GM23338 (cell line): Measurements from ENCODE around the gene EVC. TPM values are rescaled to one million over a fixed set of nuclear protein-coding genes. Genes with fewer than 3 reads are reported as not detected.

Experiments used
- ATAC-seq: fragments of 200-7000 bp; cut with Tn5 transposase; 3 replicates; pipeline ENCODE4 v1.9.1; 2020
- DNase-seq: peaks from one replicate; pipeline ENCODE4 v3.0.0-alpha.2; 2015; ENCODE audit warnings: low spot score
- H2AFZ ChIP-seq: fragments of 200-600 bp; sonication (generic); 2 replicates; pipeline ENCODE4 v1.8.0; 2016; ENCODE audit warnings: antibody characterized with exemption, mild to moderate bottlenecking, moderate library complexity
- H3F3A ChIP-seq: fragments of 200-600 bp; sonication (generic); replicated peaks from 2 replicates; pipeline ENCODE4 v1.8.0; 2017; ENCODE audit warnings: antibody characterized with exemption, mixed run types, low read depth
- H3K27ac ChIP-seq: fragments of 200-600 bp; sonication (generic); 2 replicates; pipeline ENCODE4 v1.6.1; 2016; ENCODE audit warnings: low read depth
- H3K27me3 ChIP-seq: fragments of 200-600 bp; sonication (generic); 2 replicates; pipeline ENCODE4 v1.8.0; 2016; ENCODE audit warnings: mild to moderate bottlenecking, mixed run types, moderate library complexity; ENCODE audit not compliant: insufficient read depth
- H3K36me3 ChIP-seq: fragments of 200-600 bp; sonication (generic); 2 replicates; pipeline ENCODE4 v1.8.0; 2016; ENCODE audit warnings: mild to moderate bottlenecking; ENCODE audit not compliant: insufficient read depth
- H3K4me1 ChIP-seq: fragments of 200-600 bp; sonication (generic); 2 replicates; pipeline ENCODE4 v1.8.0; 2016; ENCODE audit warnings: mild to moderate bottlenecking, moderate library complexity; ENCODE audit not compliant: insufficient read depth
- H3K4me2 ChIP-seq: fragments of 200-600 bp; sonication (generic); 2 replicates; pipeline ENCODE4 v1.7.1; 2017; ENCODE audit warnings: mixed run types
- H3K4me3 ChIP-seq: fragments of 200-600 bp; sonication (generic); 2 replicates; pipeline ENCODE4 v1.6.1; 2016; ENCODE audit warnings: mixed run types
- H3K79me2 ChIP-seq: fragments of 200-600 bp; sonication (generic); replicated peaks from 2 replicates; pipeline ENCODE4 v1.8.0; 2017; ENCODE audit warnings: mild to moderate bottlenecking; ENCODE audit not compliant: insufficient read depth
- H3K9me2 ChIP-seq: fragments of 200-600 bp; sonication (generic); 2 replicates; pipeline ENCODE4 v1.8.0; 2017; ENCODE audit not compliant: insufficient read depth
- H4K20me1 ChIP-seq: fragments of 200-600 bp; sonication (generic); replicated peaks from 2 replicates; pipeline ENCODE4 v1.8.0; 2017; ENCODE audit warnings: mild to moderate bottlenecking; ENCODE audit not compliant: insufficient read depth
- H3K27ac Mint-ChIP-seq: 2 replicates; pipeline ENCODE4 v1.8.0; 2020; ENCODE audit warnings: inconsistent platforms, mild to moderate bottlenecking, moderate library complexity, mixed read lengths
- H3K27me3 Mint-ChIP-seq: 3 replicates; pipeline ENCODE4 v1.8.0; 2022; ENCODE audit warnings: low read depth, mild to moderate bottlenecking, moderate library complexity, mixed read lengths, inconsistent platforms; ENCODE audit not compliant: insufficient read depth, poor library complexity
- H3K36me3 Mint-ChIP-seq: 3 replicates; pipeline ENCODE4 v1.8.0; 2021; ENCODE audit warnings: low read depth, mild to moderate bottlenecking, inconsistent platforms, moderate library complexity, mixed read lengths
- H3K4me1 Mint-ChIP-seq: 3 replicates; pipeline ENCODE4 v1.8.0; 2020; ENCODE audit warnings: mild to moderate bottlenecking, inconsistent platforms, mixed read lengths
- H3K4me3 Mint-ChIP-seq: 3 replicates; pipeline ENCODE4 v1.8.0; 2021; ENCODE audit warnings: moderate library complexity, mild to moderate bottlenecking, inconsistent platforms, mixed read lengths
- H3K9me3 Mint-ChIP-seq: 3 replicates; pipeline ENCODE4 v1.8.0; 2020; ENCODE audit warnings: moderate library complexity, mild to moderate bottlenecking, inconsistent platforms, mixed read lengths
- EZH2 ChIP-seq: fragments of 200-600 bp; sonication (generic); IDR thresholded peaks from one replicate; pipeline ENCODE4 v1.8.0; 2017; ENCODE audit warnings: antibody characterized with exemption, mild to moderate bottlenecking, low read depth; ENCODE audit not compliant: unreplicated experiment
- JUNB ChIP-seq: IDR thresholded peaks from one replicate; pipeline ENCODE4 v1.6.1; 2016; ENCODE audit warnings: antibody characterized with exemption; ENCODE audit not compliant: unreplicated experiment
- NANOG ChIP-seq: IDR thresholded peaks from 2 replicates; pipeline ENCODE4 v1.6.1; 2016; ENCODE audit warnings: antibody characterized with exemption, borderline replicate concordance
- POLR2AphosphoS5 ChIP-seq: IDR thresholded peaks from 2 replicates; pipeline ENCODE4 v1.6.1; 2016; ENCODE audit warnings: antibody characterized with exemption, low read depth
- STAT1 ChIP-seq: IDR thresholded peaks from one replicate; pipeline ENCODE4 v1.6.1; 2016; ENCODE audit warnings: antibody characterized with exemption; ENCODE audit not compliant: unreplicated experiment
- ZNF114 ChIP-seq: fragments of 250-450 bp; sonication (Bioruptor Pico); IDR thresholded peaks from 2 replicates; pipeline ENCODE4 v1.5.0; 2020; ENCODE audit warnings: mild to moderate bottlenecking, moderate library complexity
- polyA plus RNA-seq: library from polyadenylated mRNA; unstranded; fragments of >200 nt; fragmentation: Nextera tagmentation; extraction: Ambion mirVana; gene quantifications from 2 replicates; pipeline ENCODE4 v1.2.1, GENCODE V29; 2016
- total RNA-seq: library from RNA; depleted of rRNA; stranded (reverse); fragments of >200 nt; shearing (Covaris generic); gene quantifications from 2 replicates; pipeline ENCODE4 v1.2.3, GENCODE V29; 2014
- TF ChIP-seq, protein P1 (sequence below): IDR thresholded peaks from 2 replicates; pipeline ENCODE4 v1.6.1; 2016; ENCODE audit warnings: antibody characterized with exemption

EVC gene
- total and polyA plus RNA-seq, 2 experiments from 2014 or later: 1.7 to 12.8 TPM

GRCh38 chr4:5705647-5706320, 5.2 kb upstream of the EVC start:
- H3K27me3 Mint-ChIP-seq: peaks cover 22% of the 10 kb centered on the region
- H3K4me3 Mint-ChIP-seq: no peak overlapping the region
- Histone ChIP-seq H3K4me1 (peaks cover 8% of the 10 kb centered on the region; the same call in 1 of the 2 replicates), H3F3A (no peaks in the 10 kb centered on the region), H3K4me2 (no peak overlapping the region), H4K20me1 (no peaks in the 10 kb centered on the region; the same call in 1 of the 2 replicates), H3K27ac (no peak overlapping the region), H3K9me2 (no peaks in the 10 kb centered on the region), H3K79me2 (0 out of 2 replicates have a peak, but pooled peaks cover 5% of the 10 kb centered on the region), H2AFZ (no peak overlapping the region), H3K4me3 (no peak overlapping the region), H3K27me3 (peaks cover 12% of the 10 kb centered on the region; the same call in 1 of the 2 replicates), H3K36me3 (no peaks in the 10 kb centered on the region; the same call in 1 of the 2 replicates)
- DNase-seq (no peak), ATAC-seq (no peak)
- H3K36me3 Mint-ChIP-seq: peaks cover 27% of the 10 kb centered on the region
- H3K27ac Mint-ChIP-seq: no peak overlapping the region
- TF ChIP-seq NANOG (no peak), ZNF114 (CRISPR knock-in tag) (no peak)
- H3K9me3 Mint-ChIP-seq: peaks cover 22% of the 10 kb centered on the region
- peaks cover 17% of the 10 kb centered on the region for H3K4me1 Mint-ChIP-seq

GRCh38 chr4:5706486-5707290, 4.3 kb upstream of the EVC start:
- Histone ChIP-seq H3F3A (no peaks in the 10 kb centered on the region), H3K4me2 (no peak overlapping the region), H3K27ac (no peak overlapping the region), H3K27me3 (peaks cover 14% of the 10 kb centered on the region), H4K20me1 (no peaks in the 10 kb centered on the region; the same call in 1 of the 2 replicates), H3K9me2 (no peaks in the 10 kb centered on the region), H2AFZ (no peak overlapping the region), H3K4me3 (no peak overlapping the region), H3K36me3 (no peaks in the 10 kb centered on the region; the same call in 1 of the 2 replicates), H3K4me1 (peaks cover 8% of the 10 kb centered on the region; the same call in 1 of the 2 replicates), H3K79me2 (0 out of 2 replicates have a peak, but pooled peaks cover 5% of the 10 kb centered on the region)
- Mint-ChIP-seq H3K27me3 (peaks cover 26% of the 10 kb centered on the region), H3K4me1 (peaks cover 17% of the 10 kb centered on the region), H3K4me3 (peak overlapping the region; percentile 69), H3K27ac (no peak overlapping the region), H3K9me3 (peaks cover 22% of the 10 kb centered on the region), H3K36me3 (peaks cover 24% of the 10 kb centered on the region)
- ATAC-seq (no peak), DNase-seq (no peak)
- TF ChIP-seq JUNB: no peak
- no peak for TF ChIP-seq NANOG
- no peak for TF ChIP-seq EZH2
- TF ChIP-seq ZNF114 (CRISPR knock-in tag): no peak
- TF ChIP-seq, protein P1, sequence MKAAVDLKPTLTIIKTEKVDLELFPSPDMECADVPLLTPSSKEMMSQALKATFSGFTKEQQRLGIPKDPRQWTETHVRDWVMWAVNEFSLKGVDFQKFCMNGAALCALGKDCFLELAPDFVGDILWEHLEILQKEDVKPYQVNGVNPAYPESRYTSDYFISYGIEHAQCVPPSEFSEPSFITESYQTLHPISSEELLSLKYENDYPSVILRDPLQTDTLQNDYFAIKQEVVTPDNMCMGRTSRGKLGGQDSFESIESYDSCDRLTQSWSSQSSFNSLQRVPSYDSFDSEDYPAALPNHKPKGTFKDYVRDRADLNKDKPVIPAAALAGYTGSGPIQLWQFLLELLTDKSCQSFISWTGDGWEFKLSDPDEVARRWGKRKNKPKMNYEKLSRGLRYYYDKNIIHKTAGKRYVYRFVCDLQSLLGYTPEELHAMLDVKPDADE: no peak
- TF ChIP-seq STAT1: no peak
- no peak for TF ChIP-seq POLR2AphosphoS5
